K562 (cell line): ENCODE data around the gene MARCHF9. TPM values are rescaled to one million over a fixed set of nuclear protein-coding genes. Genes with fewer than 3 reads are reported as not detected.

Experiments used
- DMBX1 ChIP-seq: fragments of 250-450 bp; sonication (Bioruptor Pico); IDR thresholded peaks from 2 replicates; pipeline ENCODE4 v1.8.0; 2022; ENCODE audit warnings: inconsistent platforms, mild to moderate bottlenecking, moderate library complexity, borderline replicate concordance
- E4F1 ChIP-seq: fragments of 250-450 bp; sonication (Bioruptor Pico); IDR thresholded peaks from 2 replicates; pipeline ENCODE4 v1.5.0; 2021; ENCODE audit warnings: mild to moderate bottlenecking, borderline replicate concordance
- ETV6 ChIP-seq, 3 experiments: fragments of 150-350 bp in 1 of 3; sonication (generic) in 1 of 3; formaldehyde crosslinking in 1 of 3; IDR thresholded peaks; 2 replicates each; pipeline versions ENCODE4 v1.6.1 to v1.8.0; 2014 to 2022; ENCODE audit warnings: borderline replicate concordance in 2 of 3, low read depth in 2 of 3, antibody characterized with exemption in 1 of 3, low read length in 1 of 3, mild to moderate bottlenecking in 1 of 3, missing genetic modification reagents in 1 of 3
- HMGXB4 ChIP-seq: sonication (generic); formaldehyde crosslinking; IDR thresholded peaks from 2 replicates; pipeline ENCODE4 v1.8.1; 2023; ENCODE audit warnings: mild to moderate bottlenecking, missing genetic modification reagents
- HNRNPK ChIP-seq: fragments of 200-400 bp; formaldehyde crosslinking; IDR thresholded peaks from one replicate; pipeline ENCODE4 v1.6.1; 2018; ENCODE audit warnings: mild to moderate bottlenecking, low read depth, low read length; ENCODE audit not compliant: poor library complexity, severe bottlenecking
- MXI1 ChIP-seq: IDR thresholded peaks from 2 replicates; pipeline ENCODE4 v1.6.1; 2011; ENCODE audit warnings: low read depth, mild to moderate bottlenecking, improper control_type of control experiment, low read length
- SREBF2 ChIP-seq: sonication (generic); formaldehyde crosslinking; IDR thresholded peaks from 2 replicates; pipeline ENCODE4 v1.4.0; 2020; ENCODE audit warnings: mild to moderate bottlenecking, missing genetic modification reagents
- SRF ChIP-seq, 2 experiments: fragments of 250-450, 450-650 bp in 1 of 2; sonication (Bioruptor Pico) in 1 of 2; sonication (generic) in 1 of 2; formaldehyde crosslinking; IDR thresholded peaks; 2 replicates each; pipeline versions ENCODE4 v1.5.0 to v1.5.1; 2020 to 2022; ENCODE audit warnings: mild to moderate bottlenecking in 1 of 2, missing genetic modification reagents in 1 of 2
- TEAD4 ChIP-seq, 2 experiments: sonication (generic) in 1 of 2; formaldehyde crosslinking in 1 of 2; IDR thresholded peaks; 2 replicates each; pipeline versions ENCODE4 v1.6.1 to v1.8.0; 2012 to 2022; ENCODE audit warnings: borderline replicate concordance in 1 of 2, inconsistent platforms in 1 of 2, low read length in 1 of 2, mild to moderate bottlenecking in 1 of 2, missing genetic modification reagents in 1 of 2
- ZNF217 ChIP-seq: sonication (generic); formaldehyde crosslinking; IDR thresholded peaks from 2 replicates; pipeline ENCODE4 v1.8.0; 2022; ENCODE audit warnings: mild to moderate bottlenecking, missing genetic modification reagents
- ZNF766 ChIP-seq: fragments of 200-800 bp; sonication (Bioruptor generic); conservative IDR thresholded peaks from 2 replicates; pipeline ENCODE4 v1.6.1; 2016; ENCODE audit warnings: missing genetic modification characterization, missing compliant biosample characterization
- ZNF780A ChIP-seq: fragments of 250-450 bp; sonication (Bioruptor Pico); IDR thresholded peaks from 2 replicates; pipeline ENCODE4 v1.5.0; 2021; ENCODE audit warnings: mild to moderate bottlenecking
- polyA plus RNA-seq, 8 experiments: library from polyadenylated mRNA; depleted of rRNA in 4 of 8; stranded (reverse) in 5 of 8; unstranded in 3 of 8; fragments of >200 nt; fragmentation: Nextera tagmentation in 2 of 8; fragmentation: Illumina TruSeq in 1 of 8; extraction: Ambion mirVana in 2 of 8; extraction: Trizol in 1 of 8; gene quantifications; 2 replicates each; pipeline versions ENCODE4 v1.2.1 to v1.2.3, GENCODE V29; 2011 to 2014; ENCODE audit warnings: inconsistent platforms in 1 of 8, missing spikeins in 1 of 8
- total RNA-seq, 7 experiments: library from RNA; depleted of rRNA in 6 of 7; stranded (reverse); fragments of >200 nt in 6 of 7; fragmentation: Illumina TruSeq in 2 of 7; extraction: Trizol in 2 of 7; gene quantifications; 2 replicates each; pipeline versions ENCODE4 v1.2.1 to v1.2.3, GENCODE V29; 2011 to 2021; ENCODE audit warnings: low replicate concordance in 1 of 7
- TF ChIP-seq, protein P1 (sequence below): fragments of 250-450 bp; sonication (Bioruptor Pico); IDR thresholded peaks from 2 replicates; pipeline ENCODE4 v1.8.0; 2021; ENCODE audit warnings: borderline replicate concordance, mild to moderate bottlenecking, moderate library complexity; ENCODE audit not compliant: poor library complexity, severe bottlenecking

MARCHF9 gene
- total and polyA plus RNA-seq, 9 of the 15 experiments (the other 6 are each of a cell fraction or from before 2014, with no cell fraction given) = 0.80 to 12.4 (median 6.2) TPM

GRCh38 chr12:57754411-57755193 is at the start of gene MARCHF9 (continued):
- no peak for TF ChIP-seq TEAD4 (IDR thresholded peaks at IDR 0.05; ENCODE audit: low read length)
- no peak for TF ChIP-seq TEAD4 (CRISPR knock-in tag; IDR thresholded peaks at IDR 0.05; ENCODE audit: borderline replicate concordance)
- no peak for TF ChIP-seq SRF (CRISPR knock-in tag; IDR thresholded peaks at IDR 0.05)
- TF ChIP-seq HNRNPK = no peak
- no peak for TF ChIP-seq ZNF766 (CRISPR knock-in tag)
- TF ChIP-seq HMGXB4 = no peak
- no peak for TF ChIP-seq DMBX1 (CRISPR knock-in tag)
- TF ChIP-seq, protein P1, sequence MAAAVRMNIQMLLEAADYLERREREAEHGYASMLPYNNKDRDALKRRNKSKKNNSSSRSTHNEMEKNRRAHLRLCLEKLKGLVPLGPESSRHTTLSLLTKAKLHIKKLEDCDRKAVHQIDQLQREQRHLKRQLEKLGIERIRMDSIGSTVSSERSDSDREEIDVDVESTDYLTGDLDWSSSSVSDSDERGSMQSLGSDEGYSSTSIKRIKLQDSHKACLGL (CRISPR knock-in tag) = no peak
- no peak for TF ChIP-seq SREBF2 (CRISPR knock-in tag)
- TF ChIP-seq E4F1 = no peak
- TF ChIP-seq ZNF217 (CRISPR knock-in tag) = no peak
- no peak for TF ChIP-seq ZNF780A (CRISPR knock-in tag)
- TF ChIP-seq ETV6 (IDR thresholded peaks at IDR 0.05; ENCODE audit: borderline replicate concordance in 1 of 2, low read depth in 2 of 2, low read length in 1 of 2) = no peak
- no peak for TF ChIP-seq ETV6 (CRISPR knock-in tag; IDR thresholded peaks at IDR 0.05; ENCODE audit: borderline replicate concordance)
- TF ChIP-seq MXI1 = no peak
